GM23338 (cell line): ENCODE results near the gene GNA12. TPM values are rescaled to one million over a fixed set of nuclear protein-coding genes. Genes with fewer than 3 reads are reported as not detected.

ENCODE experiments used
- ATAC-seq: fragments of 200-7000 bp; cut with Tn5 transposase; 3 replicates; pipeline ENCODE4 v1.9.1; 2020
- DNase-seq: peaks from one replicate; pipeline ENCODE4 v3.0.0-alpha.2; 2015; ENCODE audit warnings: low spot score
- H2AFZ ChIP-seq: fragments of 200-600 bp; sonication (generic); 2 replicates; pipeline ENCODE4 v1.8.0; 2016; ENCODE audit warnings: antibody characterized with exemption, mild to moderate bottlenecking, moderate library complexity
- H3F3A ChIP-seq: fragments of 200-600 bp; sonication (generic); replicated peaks from 2 replicates; pipeline ENCODE4 v1.8.0; 2017; ENCODE audit warnings: antibody characterized with exemption, mixed run types, low read depth
- H3K27ac ChIP-seq: fragments of 200-600 bp; sonication (generic); 2 replicates; pipeline ENCODE4 v1.6.1; 2016; ENCODE audit warnings: low read depth
- H3K27me3 ChIP-seq: fragments of 200-600 bp; sonication (generic); 2 replicates; pipeline ENCODE4 v1.8.0; 2016; ENCODE audit warnings: mild to moderate bottlenecking, mixed run types, moderate library complexity; ENCODE audit not compliant: insufficient read depth
- H3K36me3 ChIP-seq: fragments of 200-600 bp; sonication (generic); 2 replicates; pipeline ENCODE4 v1.8.0; 2016; ENCODE audit warnings: mild to moderate bottlenecking; ENCODE audit not compliant: insufficient read depth
- H3K4me1 ChIP-seq: fragments of 200-600 bp; sonication (generic); 2 replicates; pipeline ENCODE4 v1.8.0; 2016; ENCODE audit warnings: mild to moderate bottlenecking, moderate library complexity; ENCODE audit not compliant: insufficient read depth
- H3K4me2 ChIP-seq: fragments of 200-600 bp; sonication (generic); 2 replicates; pipeline ENCODE4 v1.7.1; 2017; ENCODE audit warnings: mixed run types
- H3K4me3 ChIP-seq: fragments of 200-600 bp; sonication (generic); 2 replicates; pipeline ENCODE4 v1.6.1; 2016; ENCODE audit warnings: mixed run types
- H3K79me2 ChIP-seq: fragments of 200-600 bp; sonication (generic); replicated peaks from 2 replicates; pipeline ENCODE4 v1.8.0; 2017; ENCODE audit warnings: mild to moderate bottlenecking; ENCODE audit not compliant: insufficient read depth
- H3K9me2 ChIP-seq: fragments of 200-600 bp; sonication (generic); 2 replicates; pipeline ENCODE4 v1.8.0; 2017; ENCODE audit not compliant: insufficient read depth
- H4K20me1 ChIP-seq: fragments of 200-600 bp; sonication (generic); replicated peaks from 2 replicates; pipeline ENCODE4 v1.8.0; 2017; ENCODE audit warnings: mild to moderate bottlenecking; ENCODE audit not compliant: insufficient read depth
- H3K27ac Mint-ChIP-seq: 2 replicates; pipeline ENCODE4 v1.8.0; 2020; ENCODE audit warnings: inconsistent platforms, mild to moderate bottlenecking, moderate library complexity, mixed read lengths
- H3K27me3 Mint-ChIP-seq: 3 replicates; pipeline ENCODE4 v1.8.0; 2022; ENCODE audit warnings: low read depth, mild to moderate bottlenecking, moderate library complexity, mixed read lengths, inconsistent platforms; ENCODE audit not compliant: insufficient read depth, poor library complexity
- H3K36me3 Mint-ChIP-seq: 3 replicates; pipeline ENCODE4 v1.8.0; 2021; ENCODE audit warnings: low read depth, mild to moderate bottlenecking, inconsistent platforms, moderate library complexity, mixed read lengths
- H3K4me1 Mint-ChIP-seq: 3 replicates; pipeline ENCODE4 v1.8.0; 2020; ENCODE audit warnings: mild to moderate bottlenecking, inconsistent platforms, mixed read lengths
- H3K4me3 Mint-ChIP-seq: 3 replicates; pipeline ENCODE4 v1.8.0; 2021; ENCODE audit warnings: moderate library complexity, mild to moderate bottlenecking, inconsistent platforms, mixed read lengths
- H3K9me3 Mint-ChIP-seq: 3 replicates; pipeline ENCODE4 v1.8.0; 2020; ENCODE audit warnings: moderate library complexity, mild to moderate bottlenecking, inconsistent platforms, mixed read lengths
- CREB1 ChIP-seq: fragments of 250-450 bp; sonication (Bioruptor Pico); IDR thresholded peaks from 2 replicates; pipeline ENCODE4 v1.5.0; 2020; ENCODE audit warnings: low read depth, mild to moderate bottlenecking, moderate library complexity
- EZH2 ChIP-seq: fragments of 200-600 bp; sonication (generic); IDR thresholded peaks from one replicate; pipeline ENCODE4 v1.8.0; 2017; ENCODE audit warnings: antibody characterized with exemption, mild to moderate bottlenecking, low read depth; ENCODE audit not compliant: unreplicated experiment
- EZH2phosphoT487 ChIP-seq: fragments of 200-600 bp; sonication (generic); IDR thresholded peaks from one replicate; pipeline ENCODE4 v1.8.1; 2018; ENCODE audit warnings: antibody characterized with exemption; ENCODE audit not compliant: unreplicated experiment
- JUNB ChIP-seq: IDR thresholded peaks from one replicate; pipeline ENCODE4 v1.6.1; 2016; ENCODE audit warnings: antibody characterized with exemption; ENCODE audit not compliant: unreplicated experiment
- NANOG ChIP-seq: IDR thresholded peaks from 2 replicates; pipeline ENCODE4 v1.6.1; 2016; ENCODE audit warnings: antibody characterized with exemption, borderline replicate concordance
- POLR2AphosphoS5 ChIP-seq: IDR thresholded peaks from 2 replicates; pipeline ENCODE4 v1.6.1; 2016; ENCODE audit warnings: antibody characterized with exemption, low read depth
- REST ChIP-seq: IDR thresholded peaks from one replicate; pipeline ENCODE4 v1.6.1; 2018; ENCODE audit warnings: antibody characterized with exemption; ENCODE audit not compliant: unreplicated experiment
- STAT1 ChIP-seq: IDR thresholded peaks from one replicate; pipeline ENCODE4 v1.6.1; 2016; ENCODE audit warnings: antibody characterized with exemption; ENCODE audit not compliant: unreplicated experiment
- ZNF114 ChIP-seq: fragments of 250-450 bp; sonication (Bioruptor Pico); IDR thresholded peaks from 2 replicates; pipeline ENCODE4 v1.5.0; 2020; ENCODE audit warnings: mild to moderate bottlenecking, moderate library complexity
- polyA plus RNA-seq: library from polyadenylated mRNA; unstranded; fragments of >200 nt; fragmentation: Nextera tagmentation; extraction: Ambion mirVana; gene quantifications from 2 replicates; pipeline ENCODE4 v1.2.1, GENCODE V29; 2016
- total RNA-seq: library from RNA; depleted of rRNA; stranded (reverse); fragments of >200 nt; shearing (Covaris generic); gene quantifications from 2 replicates; pipeline ENCODE4 v1.2.3, GENCODE V29; 2014
- TF ChIP-seq, protein P1 (sequence below): fragments of 250-450 bp; sonication (Bioruptor Pico); IDR thresholded peaks from 2 replicates; pipeline ENCODE4 v1.5.0; 2020; ENCODE audit warnings: mild to moderate bottlenecking, moderate library complexity

Gene GNA12
- total and polyA plus RNA-seq, 2 experiments from 2014 or later: 24.0 to 87.7 TPM

- Mint-ChIP-seq H3K4me3 (no peak overlapping the region), H3K27me3 (no peaks in the 10 kb centered on the region), H3K9me3 (no peaks in the 10 kb centered on the region), H3K36me3 (peaks cover 26% of the 10 kb centered on the region), H3K4me1 (peaks cover 32% of the 10 kb centered on the region), H3K27ac (peak overlapping the region; percentile 77)
- Histone ChIP-seq H3K4me3 (no peak overlapping the region; the same call in 1 of the 2 replicates), H3K9me2 (no peaks in the 10 kb centered on the region), H3F3A (no peaks in the 10 kb centered on the region), H3K4me1 (peaks cover 28% of the 10 kb centered on the region), H3K79me2 (peaks cover 72% of the 10 kb centered on the region), H3K36me3 (no peaks in the 10 kb centered on the region), H2AFZ (no peak overlapping the region), H3K4me2 (no peak overlapping the region; the same call in 1 of the 2 replicates), H4K20me1 (peaks cover 7% of the 10 kb centered on the region), H3K27me3 (no peaks in the 10 kb centered on the region), H3K27ac (peak overlapping the region; percentile 83)
- TF ChIP-seq REST: no peak
- TF ChIP-seq JUNB: no peak
- TF ChIP-seq ZNF114 (CRISPR knock-in tag): no peak
- TF ChIP-seq POLR2AphosphoS5: no peak
- no peak for TF ChIP-seq NANOG
- TF ChIP-seq STAT1: no peak
- no peak for TF ChIP-seq CREB1 (CRISPR knock-in tag)
- no peak for TF ChIP-seq EZH2phosphoT487
- ATAC-seq (peak; percentile 37; the same call in 2 of the 3 replicates), DNase-seq (no peak)
Measured at GRCh38 chr7:2779051-2779450, 65.1 kb downstream of the GNA12 start.

- Mint-ChIP-seq H3K4me3 (no peak overlapping the region), H3K27ac (peak overlapping the region; percentile 96), H3K36me3 (peaks cover 28% of the 10 kb centered on the region), H3K4me1 (peaks cover 32% of the 10 kb centered on the region), H3K9me3 (no peaks in the 10 kb centered on the region), H3K27me3 (no peaks in the 10 kb centered on the region)
- Histone ChIP-seq H2AFZ (no peak overlapping the region), H3K27me3 (no peaks in the 10 kb centered on the region), H3K4me1 (peaks cover 28% of the 10 kb centered on the region), H3K9me2 (no peaks in the 10 kb centered on the region), H3K4me2 (peak overlapping the region; percentile 44; the same call in 1 of the 2 replicates), H3F3A (no peaks in the 10 kb centered on the region), H4K20me1 (peaks cover 7% of the 10 kb centered on the region), H3K27ac (peak overlapping the region; percentile 83; the same call in 1 of the 2 replicates), H3K4me3 (no peak overlapping the region), H3K36me3 (no peaks in the 10 kb centered on the region), H3K79me2 (peaks cover 81% of the 10 kb centered on the region)
- ATAC-seq (no peak), DNase-seq (no peak)
- TF ChIP-seq POLR2AphosphoS5 (no peak), STAT1 (no peak), NANOG (no peak), ZNF114 (CRISPR knock-in tag) (no peak), EZH2 (no peak)
- TF ChIP-seq, protein P1, sequence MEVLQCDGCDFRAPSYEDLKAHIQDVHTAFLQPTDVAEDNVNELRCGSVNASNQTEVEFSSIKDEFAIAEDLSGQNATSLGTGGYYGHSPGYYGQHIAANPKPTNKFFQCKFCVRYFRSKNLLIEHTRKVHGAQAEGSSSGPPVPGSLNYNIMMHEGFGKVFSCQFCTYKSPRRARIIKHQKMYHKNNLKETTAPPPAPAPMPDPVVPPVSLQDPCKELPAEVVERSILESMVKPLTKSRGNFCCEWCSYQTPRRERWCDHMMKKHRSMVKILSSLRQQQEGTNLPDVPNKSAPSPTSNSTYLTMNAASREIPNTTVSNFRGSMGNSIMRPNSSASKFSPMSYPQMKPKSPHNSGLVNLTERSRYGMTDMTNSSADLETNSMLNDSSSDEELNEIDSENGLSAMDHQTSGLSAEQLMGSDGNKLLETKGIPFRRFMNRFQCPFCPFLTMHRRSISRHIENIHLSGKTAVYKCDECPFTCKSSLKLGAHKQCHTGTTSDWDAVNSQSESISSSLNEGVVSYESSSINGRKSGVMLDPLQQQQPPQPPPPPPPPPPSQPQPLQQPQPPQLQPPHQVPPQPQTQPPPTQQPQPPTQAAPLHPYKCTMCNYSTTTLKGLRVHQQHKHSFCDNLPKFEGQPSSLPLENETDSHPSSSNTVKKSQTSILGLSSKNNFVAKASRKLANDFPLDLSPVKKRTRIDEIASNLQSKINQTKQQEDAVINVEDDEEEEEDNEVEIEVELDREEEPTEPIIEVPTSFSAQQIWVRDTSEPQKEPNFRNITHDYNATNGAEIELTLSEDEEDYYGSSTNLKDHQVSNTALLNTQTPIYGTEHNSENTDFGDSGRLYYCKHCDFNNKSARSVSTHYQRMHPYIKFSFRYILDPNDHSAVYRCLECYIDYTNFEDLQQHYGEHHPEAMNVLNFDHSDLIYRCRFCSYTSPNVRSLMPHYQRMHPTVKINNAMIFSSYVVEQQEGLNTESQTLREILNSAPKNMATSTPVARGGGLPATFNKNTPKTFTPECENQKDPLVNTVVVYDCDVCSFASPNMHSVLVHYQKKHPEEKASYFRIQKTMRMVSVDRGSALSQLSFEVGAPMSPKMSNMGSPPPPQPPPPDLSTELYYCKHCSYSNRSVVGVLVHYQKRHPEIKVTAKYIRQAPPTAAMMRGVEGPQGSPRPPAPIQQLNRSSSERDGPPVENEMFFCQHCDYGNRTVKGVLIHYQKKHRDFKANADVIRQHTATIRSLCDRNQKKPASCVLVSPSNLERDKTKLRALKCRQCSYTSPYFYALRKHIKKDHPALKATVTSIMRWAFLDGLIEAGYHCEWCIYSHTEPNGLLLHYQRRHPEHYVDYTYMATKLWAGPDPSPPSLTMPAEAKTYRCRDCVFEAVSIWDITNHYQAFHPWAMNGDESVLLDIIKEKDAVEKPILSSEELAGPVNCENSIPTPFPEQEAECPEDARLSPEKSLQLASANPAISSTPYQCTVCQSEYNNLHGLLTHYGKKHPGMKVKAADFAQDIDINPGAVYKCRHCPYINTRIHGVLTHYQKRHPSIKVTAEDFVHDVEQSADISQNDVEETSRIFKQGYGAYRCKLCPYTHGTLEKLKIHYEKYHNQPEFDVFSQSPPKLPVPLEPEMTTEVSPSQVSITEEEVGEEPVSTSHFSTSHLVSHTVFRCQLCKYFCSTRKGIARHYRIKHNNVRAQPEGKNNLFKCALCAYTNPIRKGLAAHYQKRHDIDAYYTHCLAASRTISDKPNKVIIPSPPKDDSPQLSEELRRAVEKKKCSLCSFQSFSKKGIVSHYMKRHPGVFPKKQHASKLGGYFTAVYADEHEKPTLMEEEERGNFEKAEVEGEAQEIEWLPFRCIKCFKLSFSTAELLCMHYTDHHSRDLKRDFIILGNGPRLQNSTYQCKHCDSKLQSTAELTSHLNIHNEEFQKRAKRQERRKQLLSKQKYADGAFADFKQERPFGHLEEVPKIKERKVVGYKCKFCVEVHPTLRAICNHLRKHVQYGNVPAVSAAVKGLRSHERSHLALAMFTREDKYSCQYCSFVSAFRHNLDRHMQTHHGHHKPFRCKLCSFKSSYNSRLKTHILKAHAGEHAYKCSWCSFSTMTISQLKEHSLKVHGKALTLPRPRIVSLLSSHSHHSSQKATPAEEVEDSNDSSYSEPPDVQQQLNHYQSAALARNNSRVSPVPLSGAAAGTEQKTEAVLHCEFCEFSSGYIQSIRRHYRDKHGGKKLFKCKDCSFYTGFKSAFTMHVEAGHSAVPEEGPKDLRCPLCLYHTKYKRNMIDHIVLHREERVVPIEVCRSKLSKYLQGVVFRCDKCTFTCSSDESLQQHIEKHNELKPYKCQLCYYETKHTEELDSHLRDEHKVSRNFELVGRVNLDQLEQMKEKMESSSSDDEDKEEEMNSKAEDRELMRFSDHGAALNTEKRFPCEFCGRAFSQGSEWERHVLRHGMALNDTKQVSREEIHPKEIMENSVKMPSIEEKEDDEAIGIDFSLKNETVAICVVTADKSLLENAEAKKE (CRISPR knock-in tag): no peak
Measured at GRCh38 chr7:2777898-2778535, 66.1 kb downstream of the GNA12 start.
